ENCODE data around the gene S100A8. TPM values are rescaled to one million over a fixed set of nuclear protein-coding genes. Genes with fewer than 3 reads are reported as not detected.

Gene S100A8
- not detected in 2 replicates for total RNA-seq

GRCh38 chr1:153390938-153391710, at the start of gene S100A8:
Gene S100A8 (minus strand): TSS chr1:153391073. CDS start chr1:153390535, 538 bp downstream.

GRCh38 chr1:153415850-153416570, 25.1 kb upstream of the S100A8 start, which contains the start of gene S100A7A:
Gene S100A7A (plus strand): TSS chr1:153416520. CDS start chr1:153418083, 1,563 bp downstream.

DNA sequence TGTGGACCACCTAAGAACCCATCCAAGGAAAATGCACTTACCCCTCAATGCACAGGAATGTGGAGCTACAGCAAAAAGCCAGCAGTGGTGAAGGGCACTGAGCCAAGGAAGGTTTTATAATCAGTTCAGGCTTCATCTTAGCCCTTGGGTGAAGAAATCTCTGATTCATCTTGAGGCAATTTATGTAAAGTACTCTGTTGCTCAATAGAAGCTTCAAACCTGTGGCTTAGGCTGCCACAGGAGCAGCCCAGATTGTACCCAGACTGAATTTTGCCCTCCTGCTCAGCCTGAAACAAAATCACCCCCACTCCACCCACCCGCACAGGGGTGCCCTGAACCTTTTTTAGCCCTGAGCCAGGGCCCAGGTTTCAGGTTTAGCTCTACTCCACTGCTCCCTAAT, 15.4 kb downstream of the S100A8 start, which contains the start of gene S100A12:
Gene S100A12 (minus strand): TSS at position 111 of the 400 bp plus-strand sequence. CDS start 1,029 bp downstream, outside the sequence.

DNA sequence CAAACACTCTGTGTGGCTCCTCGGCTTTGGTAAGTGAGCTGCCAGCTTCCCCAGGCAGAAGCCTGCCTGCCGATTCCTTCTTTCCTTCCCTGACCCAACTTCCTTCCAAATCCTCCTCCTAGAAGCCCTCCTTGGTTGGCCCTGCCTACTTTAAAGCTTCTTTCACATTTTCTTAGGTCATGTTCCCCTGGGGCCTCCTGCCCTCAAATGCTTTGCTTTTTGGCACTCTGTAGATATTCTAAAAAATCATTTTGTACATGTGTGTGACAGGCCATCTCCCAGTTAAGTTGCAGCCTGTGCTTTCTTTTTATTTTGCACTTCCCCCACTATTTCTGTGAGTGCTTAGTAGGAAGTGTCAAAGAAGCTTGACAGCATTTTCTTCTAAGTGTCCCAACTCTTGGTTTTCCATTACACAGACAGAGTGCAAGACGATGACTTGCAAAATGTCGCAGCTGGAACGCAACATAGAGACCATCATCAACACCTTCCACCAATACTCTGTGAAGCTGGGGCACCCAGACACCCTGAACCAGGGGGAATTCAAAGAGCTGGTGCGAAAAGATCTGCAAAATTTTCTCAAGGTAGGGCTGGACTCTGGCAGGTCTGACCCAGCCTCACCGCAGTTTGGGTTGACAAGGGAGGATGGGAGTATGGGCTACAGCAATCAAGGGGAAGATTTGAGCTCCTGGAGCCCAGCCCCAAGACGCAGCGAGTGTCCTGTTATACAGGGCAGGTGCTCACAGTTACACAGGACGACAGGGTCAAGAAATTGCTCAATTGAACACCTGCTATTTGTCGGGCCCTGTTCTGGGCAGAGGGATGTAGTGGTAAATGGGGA, 32.8 kb downstream of the S100A8 start, which contains the start of gene S100A9:
Gene S100A9 (plus strand): TSS at position 2 of the 838 bp plus-strand sequence. CDS start 430 bp downstream, at position 432.

DNA sequence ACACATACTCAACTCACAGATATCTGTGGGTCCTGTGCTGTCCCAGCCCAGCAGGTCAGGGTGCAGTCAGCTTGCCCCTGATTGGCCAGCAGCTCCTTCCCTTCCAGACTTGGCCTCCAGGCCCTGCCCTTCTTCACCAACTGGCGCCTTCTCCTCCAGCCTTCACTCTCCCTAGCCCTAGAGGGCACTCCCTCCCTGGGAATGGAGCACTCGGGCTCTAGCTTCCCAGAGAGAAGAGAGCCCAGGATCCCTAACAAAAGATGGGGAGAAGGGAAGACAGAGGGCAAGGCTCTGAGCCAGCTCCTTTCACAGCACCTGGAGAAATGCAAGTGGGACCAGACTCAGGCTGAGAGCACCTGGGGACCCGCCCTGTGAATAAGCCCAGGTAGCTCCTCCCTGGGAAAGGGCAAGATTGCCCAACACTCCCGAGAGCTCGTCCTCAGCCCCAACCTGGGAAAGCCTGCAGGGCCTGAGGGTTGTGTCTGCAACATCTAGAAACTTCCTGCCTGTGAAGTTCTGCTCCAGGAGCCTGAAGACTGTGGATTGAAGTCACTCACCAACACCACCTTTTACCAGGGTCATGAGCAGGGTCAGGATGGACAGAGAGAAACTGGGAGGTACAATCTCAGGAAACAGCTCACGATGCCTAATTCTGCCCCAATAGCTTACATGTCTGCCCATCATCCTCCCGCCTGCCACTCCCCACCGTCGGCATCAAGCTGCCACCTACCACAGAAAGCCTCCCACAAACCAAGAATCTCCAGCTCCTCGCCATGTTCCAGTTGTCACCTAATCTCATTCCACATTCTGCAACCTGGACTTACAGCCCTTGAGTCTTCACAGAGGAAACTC, 42.1 kb downstream of the S100A8 start, which contains the start of gene PGLYRP4:
Gene PGLYRP4 (minus strand): TSS at position 331 of the 852 bp plus-strand sequence. CDS start 909 bp downstream, outside the sequence.

Other genes starting within 250 kb of the S100A8 start
- gene SPRR2G, start 240.2 kb downstream of the S100A8 start, total RNA-seq = not detected in 2 replicates
- not detected in 2 replicates for gene LELP1, start 187.6 kb downstream of the S100A8 start, total RNA-seq
- 0.12 TPM in 1 of 2 replicates, not detected in the other for gene PRR9, start 173.5 kb downstream of the S100A8 start, total RNA-seq
- not detected in 2 replicates for gene LORICRIN, start 131.4 kb downstream of the S100A8 start, total RNA-seq
- not detected in 2 replicates for gene PGLYRP3, start 78.1 kb downstream of the S100A8 start, total RNA-seq
- gene PGLYRP4, start 42.2 kb downstream of the S100A8 start, total RNA-seq = not detected in 2 replicates
- 0.82 TPM in 1 of 2 replicates, not detected in the other for gene S100A9, start 33.2 kb downstream of the S100A8 start, total RNA-seq
- gene S100A12, start 15.5 kb downstream of the S100A8 start, total RNA-seq = not detected in 2 replicates
- not detected in 2 replicates for gene S100A7A, start 25.4 kb upstream of the S100A8 start, total RNA-seq
- gene S100A7, start 69.6 kb upstream of the S100A8 start, total RNA-seq = not detected in 2 replicates
- 841 and 1,509 TPM in 2 replicates for gene S100A6, start 144.9 kb upstream of the S100A8 start, total RNA-seq
- gene S100A5, start 149.9 kb upstream of the S100A8 start, total RNA-seq = not detected in 2 replicates
- gene S100A4, start 154.7 kb upstream of the S100A8 start, total RNA-seq = 33.4 and 191 TPM in 2 replicates
- 2.5 and 10.0 TPM in 2 replicates for gene S100A3, start 158.2 kb upstream of the S100A8 start, total RNA-seq
- gene S100A2, start 174.8 kb upstream of the S100A8 start, total RNA-seq = not detected in 2 replicates
- gene S100A16, start 222.1 kb upstream of the S100A8 start, total RNA-seq = 169 and 192 TPM in 2 replicates
- gene S100A14, start 225.3 kb upstream of the S100A8 start, total RNA-seq = not detected in 2 replicates
- gene S100A13, start 236.4 kb upstream of the S100A8 start, total RNA-seq = 178 and 215 TPM in 2 replicates
- 0.12 and 0.17 TPM in 2 replicates for gene S100A1, start 237.4 kb upstream of the S100A8 start, total RNA-seq
- gene CHTOP, start 243.0 kb upstream of the S100A8 start, total RNA-seq = 22.6 and 28.5 TPM in 2 replicates